GM19240 (cell line): ENCODE results near the gene ST6GALNAC1.
"Not testable (repeated sequence)": the region's sequence is repeated elsewhere in the genome, so short reads cannot be mapped to it uniquely, and the experiment has no call there.

Source experiments
- DNase-seq: peaks from one replicate; pipeline ENCODE4 v3.0.0; 2011; ENCODE audit warnings: low spot score; ENCODE audit not compliant: insufficient read length

The ST6GALNAC1 gene

GRCh38 chr17:76612977-76613851, 30.3 kb downstream of the ST6GALNAC1 start:
- DNase-seq, result no peak

- no peak for DNase-seq
Observed at GRCh38 chr17:76612465-76612864, 31.1 kb downstream of the ST6GALNAC1 start.

GRCh38 chr17:76611758-76612157, 31.8 kb downstream of the ST6GALNAC1 start:
- no peak for DNase-seq

GRCh38 chr17:76611080-76611749, 32.3 kb downstream of the ST6GALNAC1 start:
- DNase-seq, result not testable (repeated sequence)

- not testable (repeated sequence) for DNase-seq
Observed at GRCh38 chr17:76606685-76607084, 36.9 kb downstream of the ST6GALNAC1 start.

- DNase-seq, result no peak
Observed at GRCh38 chr17:76601065-76601464, 42.5 kb downstream of the ST6GALNAC1 start.

GRCh38 chr17:76599694-76600460, 43.7 kb downstream of the ST6GALNAC1 start:
- DNase-seq, result no peak

GRCh38 chr17:76598004-76598439, 45.5 kb downstream of the ST6GALNAC1 start:
- no peak for DNase-seq

GRCh38 chr17:76597156-76598003, 46.2 kb downstream of the ST6GALNAC1 start:
- DNase-seq, result no peak

- no peak for DNase-seq
Observed at GRCh38 chr17:76594690-76595089, 48.9 kb downstream of the ST6GALNAC1 start.

- DNase-seq, result no peak
Observed at GRCh38 chr17:76593959-76594358, 49.6 kb downstream of the ST6GALNAC1 start.

- no peak for DNase-seq
Observed at GRCh38 chr17:76593384-76593826, 50.2 kb downstream of the ST6GALNAC1 start.

GRCh38 chr17:76588182-76588581, 55.4 kb downstream of the ST6GALNAC1 start:
- no peak for DNase-seq

- no peak for DNase-seq
Observed at GRCh38 chr17:76586741-76587487, 56.6 kb downstream of the ST6GALNAC1 start.

GRCh38 chr17:76585649-76586593, 57.6 kb downstream of the ST6GALNAC1 start, which contains the start of gene ST6GALNAC2:
Gene ST6GALNAC2 (minus strand): TSS chr17:76585860. CDS start chr17:76585808, 52 bp downstream.
- no peak for DNase-seq

GRCh38 chr17:76585033-76585648, 58.4 kb downstream of the ST6GALNAC1 start:
- no peak for DNase-seq

GRCh38 chr17:76584427-76585032, 59.0 kb downstream of the ST6GALNAC1 start:
- DNase-seq, result no peak

GRCh38 chr17:76582660-76583059, 60.9 kb downstream of the ST6GALNAC1 start:
- DNase-seq, result no peak
